ENCODE results near the gene KAT2B. TPM values are rescaled to one million over a fixed set of nuclear protein-coding genes. Genes with fewer than 3 reads are reported as not detected.

KAT2B gene
- total and polyA plus RNA-seq, 2 of the 8 experiments (the other 6 are each of a cell fraction or from before 2014, with no cell fraction given): 0.24 to 0.91 TPM

- no peak for TF ChIP-seq MAX (IDR thresholded peaks at IDR 0.05)
These were observed 107.1 kb downstream of the KAT2B start (continued) for GRCh38 chr3:20147361-20147760.
